Heart right ventricle (tissue), 16 donors: ENCODE results near the gene SPTSSA. TPM values are rescaled to one million over a fixed set of nuclear protein-coding genes. Genes with fewer than 3 reads are reported as not detected.

Experiments used
- ATAC-seq, 8 donors: fragments of 200-7000 bp; cut with Tn5 transposase; one replicate each; pipeline ENCODE4 v1.9.1; 2020; ENCODE audit warnings: mild to moderate bottlenecking in 8 of 8, moderate library complexity in 8 of 8, moderate number of reproducible peaks in 1 of 8
- DNase-seq, 2 donors: peaks; one replicate each; pipeline ENCODE4 v3.0.0-alpha.2; 2020
- H3K27ac ChIP-seq, 10 donors: fragments of 200-600 bp; sonication (generic) in 2 of 10; one replicate each; pipeline versions ENCODE4 v1.5.0 to v1.8.0; 2020 to 2022; ENCODE audit warnings: mild to moderate bottlenecking in 3 of 10
- H3K27me3 ChIP-seq, 7 donors: fragments of 200-600 bp; one replicate each; pipeline ENCODE4 v1.8.0; 2021 to 2022; ENCODE audit warnings: mild to moderate bottlenecking in 2 of 7
- H3K36me3 ChIP-seq, 9 donors: fragments of 200-600 bp; sonication (generic) in 1 of 9; one replicate each; pipeline versions ENCODE4 v1.5.0 to v1.8.0; 2020 to 2022; ENCODE audit warnings: mild to moderate bottlenecking in 2 of 9
- H3K4me1 ChIP-seq, 9 donors: fragments of 200-600 bp; sonication (generic) in 1 of 9; one replicate each; pipeline versions ENCODE4 v1.5.0 to v1.8.0; 2020 to 2022; ENCODE audit warnings: mild to moderate bottlenecking in 4 of 9
- H3K4me3 ChIP-seq, 10 donors: fragments of 200-600 bp; sonication (generic) in 2 of 10; one replicate each; pipeline versions ENCODE4 v1.5.0 to v1.8.0; 2020 to 2022; ENCODE audit warnings: mild to moderate bottlenecking in 7 of 10, moderate library complexity in 2 of 10
- H3K9me3 ChIP-seq, 11 donors: fragments of 200-600 bp in 10 of 11; sonication (generic) in 2 of 11; one replicate each; pipeline versions ENCODE4 v1.5.0 to v1.8.0; 2013 to 2022; ENCODE audit warnings: mild to moderate bottlenecking in 2 of 11, control low read depth in 1 of 11, moderate library complexity in 1 of 11
- WGBS, 2 donors: extraction: QIAGEN DNeasy Blood & Tissue Kit; methylation state at CpG; one replicate each; pipeline ENCODE4 v1.1.7; 2013; ENCODE audit warnings: inconsistent platforms in 1 of 2; 5-methylcytosine and 5-hydroxymethylcytosine counted together
- intact Hi-C, 10 donors: fragments of 100-400 bp; cut with DNase I; formaldehyde crosslinking; loops; one replicate each; pipeline versions ENCODE4 v1.11.1 to v1.14.2; 2022
- polyA plus RNA-seq, 2 donors: library from polyadenylated mRNA; stranded (reverse); fragments of 200-250 nt; gene quantifications; one replicate each; pipeline ENCODE4 v1.2.3, GENCODE V29; 2013
- total RNA-seq, 10 donors: library from RNA; stranded (reverse); fragmentation: NEBNext Ultra II Directional in 3 of 10; extraction: Animal tissue kit (Norgen Biotek cat#: 25700) in 3 of 10; gene quantifications; one replicate each; pipeline versions ENCODE4 v1.2.1 to v1.2.4, GENCODE V29; 2021 to 2023
- TF ChIP-seq, protein P1 (sequence below), 9 donors: fragments of 200-600 bp; sonication (generic) in 2 of 9; IDR thresholded peaks; one replicate each; pipeline versions ENCODE4 v1.5.0 to v1.8.0; 2021 to 2022; ENCODE audit warnings: antibody characterized with exemption in 9 of 9, mild to moderate bottlenecking in 5 of 9, moderate library complexity in 1 of 9
- donor health status: Arrhythmogenic right ventricular cardiomyopathy.
- donor health status: ischemic (EF 13 %, LVEDD 7.1; RV severe dilation, severe dysfunction).
- donor health status: healthy with polysubstance abuse.
- donor health status: DM: no; HTN: yes; CAD: no.
- donor health status: DM: no; HTN: no; CAD: no.
- donor health status: ischemic (EF 25% LVEDD 6.9; RV normal size, moderate dysfunction).
- donor health status: ischemic (EF 25% LVEDD 5.7; RV mildly dilated, moderate dysfunction).
- donor health status: healthy.
- donor health status: DM: yes; HTN: yes; CAD: no.
- donor health status: Ischemic cardiomyopathy.
- donor health status: ischemic (EF 35%, LVEDD 5.7; RV mildly dilated, moderate dysfunction).
- donor health status: nonischemic (EF 11% LVEDD 7.7; RV severe dilation, severe dysfunction).
- donor health status: DM: yes; HTN: yes; CAD: no.
- donor health status: PGD.
- donor health status: ischemic (EF 29% LVEDD 5.4; RV normal size, mild dysfunction).
- donor health status: nonischemic (EF 23%, LVEDD 6.1; RV moderate dilation, normal function).

Gene SPTSSA
- total and polyA plus RNA-seq, 12 donors: 9.7 to 30.7 (median 12.8) TPM

DNA sequence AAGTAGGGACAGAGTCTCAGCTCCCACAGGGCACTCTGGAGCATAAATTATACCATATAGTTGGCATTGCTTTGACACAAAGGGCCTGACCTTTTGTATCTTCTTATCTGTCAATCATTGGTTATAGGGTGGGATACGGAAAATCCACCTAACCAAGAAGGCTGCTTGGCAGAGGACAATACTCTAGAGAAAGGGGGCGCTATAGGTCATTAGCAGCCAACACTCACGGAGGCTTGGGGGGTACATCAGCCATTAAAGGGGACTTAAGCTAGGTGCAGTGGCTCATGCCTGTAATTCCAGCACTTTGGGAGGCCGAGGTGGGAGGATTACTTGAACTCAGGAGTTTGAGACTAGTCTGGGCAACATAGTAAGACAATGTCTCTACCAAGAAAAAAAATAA is 22.9 kb downstream of the SPTSSA start:
- Histone ChIP-seq H3K4me3 (no peak overlapping the region), H3K9me3 (no peaks in the 10 kb centered on the region), H3K4me1 (peaks cover 0 to 21% (median 0%) of the 10 kb centered on the region in 9 donors), H3K27ac (no peak overlapping the region), H3K36me3 (peaks cover 0 to 12% (median 0%) of the 10 kb centered on the region in 9 donors), H3K27me3 (no peaks in the 10 kb centered on the region)
- no peak for DNase-seq
- WGBS, 2 donors: 86 to 88% methylated on average over 4 of the region's 4 CpGs
- intact Hi-C loops: no loop called here
- TF ChIP-seq, protein P1, sequence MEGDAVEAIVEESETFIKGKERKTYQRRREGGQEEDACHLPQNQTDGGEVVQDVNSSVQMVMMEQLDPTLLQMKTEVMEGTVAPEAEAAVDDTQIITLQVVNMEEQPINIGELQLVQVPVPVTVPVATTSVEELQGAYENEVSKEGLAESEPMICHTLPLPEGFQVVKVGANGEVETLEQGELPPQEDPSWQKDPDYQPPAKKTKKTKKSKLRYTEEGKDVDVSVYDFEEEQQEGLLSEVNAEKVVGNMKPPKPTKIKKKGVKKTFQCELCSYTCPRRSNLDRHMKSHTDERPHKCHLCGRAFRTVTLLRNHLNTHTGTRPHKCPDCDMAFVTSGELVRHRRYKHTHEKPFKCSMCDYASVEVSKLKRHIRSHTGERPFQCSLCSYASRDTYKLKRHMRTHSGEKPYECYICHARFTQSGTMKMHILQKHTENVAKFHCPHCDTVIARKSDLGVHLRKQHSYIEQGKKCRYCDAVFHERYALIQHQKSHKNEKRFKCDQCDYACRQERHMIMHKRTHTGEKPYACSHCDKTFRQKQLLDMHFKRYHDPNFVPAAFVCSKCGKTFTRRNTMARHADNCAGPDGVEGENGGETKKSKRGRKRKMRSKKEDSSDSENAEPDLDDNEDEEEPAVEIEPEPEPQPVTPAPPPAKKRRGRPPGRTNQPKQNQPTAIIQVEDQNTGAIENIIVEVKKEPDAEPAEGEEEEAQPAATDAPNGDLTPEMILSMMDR (IDR thresholded peaks at IDR 0.05): no peak
- ATAC-seq: no peak

DNA sequence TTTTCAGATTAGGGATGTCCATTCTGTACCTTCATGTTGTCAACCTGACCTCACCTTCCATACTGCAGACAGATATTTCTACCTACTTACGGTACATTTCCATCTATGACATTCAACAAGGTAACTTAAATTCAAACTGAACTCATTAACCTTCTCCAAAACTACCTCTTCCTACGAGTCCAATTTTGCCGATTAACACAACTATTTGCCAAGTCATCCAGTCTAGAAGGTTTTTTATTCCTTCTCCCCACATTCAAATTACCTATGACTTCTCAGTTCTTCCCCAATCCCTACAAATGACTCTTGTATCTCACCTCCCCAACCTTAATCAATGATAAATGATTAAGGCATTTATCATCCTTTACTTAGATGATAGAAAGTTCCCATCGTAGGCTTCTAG is 23.6 kb downstream of the SPTSSA start:
- no peak for DNase-seq
- Histone ChIP-seq H3K27ac (no peak overlapping the region), H3K4me1 (peaks cover 0 to 21% (median 0%) of the 10 kb centered on the region in 9 donors), H3K4me3 (no peak overlapping the region), H3K27me3 (no peaks in the 10 kb centered on the region), H3K9me3 (no peaks in the 10 kb centered on the region), H3K36me3 (peaks cover 0 to 19% (median 0%) of the 10 kb centered on the region in 9 donors)
- 97% methylated on average over 4 of the region's 4 CpGs for WGBS, 2 donors
- intact Hi-C loops: no loop called here
- TF ChIP-seq, protein P1 (IDR thresholded peaks at IDR 0.05): no peak
- ATAC-seq: no peak

DNA sequence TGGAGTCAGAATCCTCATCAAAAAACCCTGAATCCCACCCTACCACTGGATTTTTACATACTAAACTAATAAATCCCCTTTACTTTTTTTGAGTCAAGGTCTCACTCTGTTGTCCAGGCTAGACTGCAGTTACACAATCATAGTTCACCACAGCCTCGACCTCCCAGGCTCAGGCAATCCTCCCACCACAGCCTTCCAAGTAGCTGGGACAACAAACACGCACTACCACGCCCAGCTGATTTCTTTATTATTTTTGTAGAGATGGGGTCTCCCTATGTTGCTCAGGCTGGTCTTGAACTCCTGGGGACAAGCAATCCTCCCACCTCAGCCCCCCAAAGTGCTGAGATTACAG is 24.3 kb downstream of the SPTSSA start:
- 94 to 96% methylated on average over 3 of the region's 3 CpGs for WGBS, 2 donors
- Histone ChIP-seq H3K27me3 (no peaks in the 10 kb centered on the region), H3K36me3 (peaks cover 0 to 19% (median 0%) of the 10 kb centered on the region in 9 donors), H3K9me3 (no peaks in the 10 kb centered on the region), H3K27ac (no peak overlapping the region), H3K4me3 (no peak overlapping the region), H3K4me1 (peaks cover 0 to 21% (median 0%) of the 10 kb centered on the region in 9 donors)
- TF ChIP-seq, protein P1 (IDR thresholded peaks at IDR 0.05): no peak
- intact Hi-C loops: no loop called here
- DNase-seq (no peak), ATAC-seq (no peak)

DNA sequence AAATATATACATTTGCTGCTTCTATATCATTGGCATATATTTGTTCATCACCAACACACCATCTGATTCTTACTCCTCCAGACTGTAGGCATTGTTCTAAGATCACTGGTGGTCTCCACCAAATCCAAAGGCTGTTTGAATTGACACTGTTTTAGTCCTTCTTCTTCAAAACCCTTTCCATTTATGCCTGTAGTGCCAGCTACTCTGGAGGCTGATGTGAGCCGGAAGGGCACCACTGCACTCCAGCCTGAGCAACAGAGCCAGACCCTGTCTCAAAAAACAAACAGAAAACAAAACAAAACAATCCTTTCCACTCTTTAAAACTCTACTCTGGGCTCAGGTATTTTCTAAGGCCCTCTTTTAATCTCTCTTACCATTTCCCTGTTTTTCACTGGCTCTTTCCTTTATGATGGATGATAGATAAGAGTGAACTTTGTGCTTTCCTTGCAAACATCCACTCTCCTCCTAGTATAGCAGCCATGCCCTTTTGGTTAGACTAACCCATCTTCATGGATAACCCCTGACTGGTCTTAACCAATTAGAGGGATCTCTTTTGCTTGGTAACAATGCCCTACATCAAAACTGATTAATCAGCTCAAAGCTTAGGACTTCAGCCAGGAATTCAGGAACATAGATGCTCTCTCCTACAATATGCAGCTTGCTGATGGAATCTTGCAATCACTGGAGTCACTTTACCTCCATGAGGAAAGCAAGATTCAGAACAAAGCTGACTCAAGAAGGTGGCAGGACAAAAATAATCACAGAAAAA is 24.9 kb downstream of the SPTSSA start:
- intact Hi-C loops: no loop called here
- Histone ChIP-seq H3K4me1 (peaks cover 0 to 21% (median 0%) of the 10 kb centered on the region in 9 donors), H3K9me3 (no peaks in the 10 kb centered on the region), H3K27ac (no peak overlapping the region), H3K27me3 (no peaks in the 10 kb centered on the region), H3K4me3 (no peak overlapping the region), H3K36me3 (peaks cover 0 to 19% (median 0%) of the 10 kb centered on the region in 9 donors)
- 91 to 100% methylated on average over 1 of the region's 1 CpG for WGBS, 2 donors
- TF ChIP-seq, protein P1 (IDR thresholded peaks at IDR 0.05): no peak
- ATAC-seq (no peak), DNase-seq (no peak)
